Adrenal gland (tissue), 5 donors: ENCODE measurements around the gene AQP2.

ENCODE experiments used
- POLR2A ChIP-seq, 2 donors: fragments of 450-650 bp; IDR thresholded peaks; one replicate each; pipeline ENCODE4 v1.6.1; 2017; ENCODE audit warnings: antibody characterized with exemption in 2 of 2, mild to moderate bottlenecking in 2 of 2, moderate library complexity in 1 of 2
- TF ChIP-seq, protein P1 (sequence below), 6 experiments: fragments of 450-650 bp in 4 of 6; fragments of 200-600 bp in 2 of 6; sonication (generic) in 1 of 6; IDR thresholded peaks; 1 replicate in 5 of 6; 2 replicates in 1 of 6; pipeline versions ENCODE4 v1.5.1 to v1.8.0; 2016 to 2021; ENCODE audit warnings: antibody characterized with exemption in 6 of 6, mild to moderate bottlenecking in 2 of 6, moderate library complexity in 1 of 6
- donor health status: DM: no; HTN: no; CAD: no.

- TF ChIP-seq, protein P1, sequence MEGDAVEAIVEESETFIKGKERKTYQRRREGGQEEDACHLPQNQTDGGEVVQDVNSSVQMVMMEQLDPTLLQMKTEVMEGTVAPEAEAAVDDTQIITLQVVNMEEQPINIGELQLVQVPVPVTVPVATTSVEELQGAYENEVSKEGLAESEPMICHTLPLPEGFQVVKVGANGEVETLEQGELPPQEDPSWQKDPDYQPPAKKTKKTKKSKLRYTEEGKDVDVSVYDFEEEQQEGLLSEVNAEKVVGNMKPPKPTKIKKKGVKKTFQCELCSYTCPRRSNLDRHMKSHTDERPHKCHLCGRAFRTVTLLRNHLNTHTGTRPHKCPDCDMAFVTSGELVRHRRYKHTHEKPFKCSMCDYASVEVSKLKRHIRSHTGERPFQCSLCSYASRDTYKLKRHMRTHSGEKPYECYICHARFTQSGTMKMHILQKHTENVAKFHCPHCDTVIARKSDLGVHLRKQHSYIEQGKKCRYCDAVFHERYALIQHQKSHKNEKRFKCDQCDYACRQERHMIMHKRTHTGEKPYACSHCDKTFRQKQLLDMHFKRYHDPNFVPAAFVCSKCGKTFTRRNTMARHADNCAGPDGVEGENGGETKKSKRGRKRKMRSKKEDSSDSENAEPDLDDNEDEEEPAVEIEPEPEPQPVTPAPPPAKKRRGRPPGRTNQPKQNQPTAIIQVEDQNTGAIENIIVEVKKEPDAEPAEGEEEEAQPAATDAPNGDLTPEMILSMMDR (IDR thresholded peaks at IDR 0.05), result no peak
- no peak for TF ChIP-seq POLR2A (IDR thresholded peaks at IDR 0.05)
Observed at GRCh38 chr12:49950273-49951251, at the start of gene AQP2.
